ENCODE data around the gene KAT8.
A peak's percentile ranks its signal among the peaks of the same experiment; 100 is the strongest.

KAT8 gene

DNA sequence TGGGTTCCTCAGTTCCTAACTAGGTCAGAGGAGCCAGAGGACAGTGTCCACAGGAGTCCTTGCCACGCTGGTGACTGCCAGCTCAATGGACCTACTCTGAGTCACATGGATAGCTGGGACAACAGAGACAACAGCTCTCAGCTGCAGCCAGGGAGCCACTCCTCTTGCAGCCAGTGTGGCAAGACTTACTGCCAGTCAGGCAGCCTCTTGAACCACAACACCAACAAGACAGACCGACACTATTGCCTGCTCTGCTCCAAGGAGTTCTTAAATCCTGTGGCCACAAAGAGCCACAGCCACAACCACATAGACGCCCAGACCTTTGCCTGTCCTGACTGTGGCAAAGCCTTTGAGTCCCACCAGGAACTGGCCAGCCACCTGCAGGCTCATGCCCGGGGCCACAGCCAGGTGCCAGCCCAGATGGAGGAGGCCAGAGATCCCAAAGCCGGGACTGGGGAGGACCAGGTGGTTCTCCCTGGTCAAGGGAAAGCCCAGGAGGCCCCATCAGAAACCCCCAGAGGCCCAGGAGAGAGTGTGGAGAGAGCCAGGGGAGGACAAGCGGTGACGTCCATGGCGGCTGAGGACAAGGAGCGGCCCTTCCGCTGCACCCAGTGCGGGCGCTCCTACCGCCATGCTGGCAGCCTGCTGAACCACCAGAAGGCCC, 36.6 kb upstream of the KAT8 start:
- no peak overlapping the region for H3K4me3 Mint-ChIP-seq
- peaks cover 23% of the 10 kb centered on the region for H3K4me1 Mint-ChIP-seq
- no peak overlapping the region for H3K27ac Mint-ChIP-seq
- H3K36me3 Mint-ChIP-seq: peaks cover 10% of the 10 kb centered on the region
- no peaks in the 10 kb centered on the region for H3K27me3 Mint-ChIP-seq
- no peaks in the 10 kb centered on the region for H3K9me3 Mint-ChIP-seq

DNA sequence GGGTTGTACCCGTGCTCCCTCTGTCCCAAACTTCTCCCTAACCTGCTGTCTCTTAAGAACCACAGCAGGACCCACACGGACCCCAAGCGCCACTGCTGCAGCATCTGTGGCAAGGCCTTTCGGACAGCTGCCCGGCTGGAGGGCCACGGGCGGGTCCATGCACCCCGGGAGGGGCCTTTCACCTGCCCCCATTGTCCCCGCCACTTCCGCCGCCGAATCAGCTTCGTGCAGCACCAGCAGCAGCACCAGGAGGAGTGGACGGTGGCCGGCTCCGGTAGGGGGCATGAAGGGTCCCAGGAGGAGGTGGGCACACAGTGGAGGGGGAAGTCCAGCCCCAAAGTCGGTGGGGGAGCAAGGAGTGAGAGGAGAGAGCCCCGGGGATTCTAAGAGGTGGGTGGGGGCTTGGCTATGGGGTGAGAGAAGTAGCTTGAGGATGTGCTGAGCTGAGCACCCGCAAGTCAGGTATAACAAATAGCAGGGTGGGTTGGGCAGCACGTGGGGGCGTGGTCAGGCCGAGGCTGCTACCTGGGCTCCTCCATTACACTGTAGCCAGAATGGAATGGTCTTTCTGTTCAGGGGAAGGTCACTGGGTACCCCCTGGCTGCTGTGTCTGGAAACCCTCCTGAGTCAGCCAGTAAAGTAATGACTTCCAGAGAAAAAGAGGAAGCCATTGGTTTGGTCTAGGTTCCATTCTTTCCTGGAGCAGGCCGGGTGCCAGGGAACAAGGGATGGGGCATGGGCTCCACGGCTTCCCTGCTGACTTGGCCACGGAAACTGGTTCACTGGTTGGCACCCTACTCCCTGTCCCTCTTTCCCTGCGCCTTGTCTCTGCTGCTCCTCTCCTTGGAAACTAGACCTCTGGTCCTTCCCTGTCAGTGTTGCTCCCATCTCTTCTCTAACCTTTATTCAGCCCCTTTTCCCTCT, 35.8 kb upstream of the KAT8 start:
- Mint-ChIP-seq H3K9me3 (no peaks in the 10 kb centered on the region), H3K27ac (no peak overlapping the region), H3K4me3 (no peak overlapping the region), H3K27me3 (no peaks in the 10 kb centered on the region), H3K36me3 (peaks cover 7% of the 10 kb centered on the region), H3K4me1 (peaks cover 18% of the 10 kb centered on the region)

DNA sequence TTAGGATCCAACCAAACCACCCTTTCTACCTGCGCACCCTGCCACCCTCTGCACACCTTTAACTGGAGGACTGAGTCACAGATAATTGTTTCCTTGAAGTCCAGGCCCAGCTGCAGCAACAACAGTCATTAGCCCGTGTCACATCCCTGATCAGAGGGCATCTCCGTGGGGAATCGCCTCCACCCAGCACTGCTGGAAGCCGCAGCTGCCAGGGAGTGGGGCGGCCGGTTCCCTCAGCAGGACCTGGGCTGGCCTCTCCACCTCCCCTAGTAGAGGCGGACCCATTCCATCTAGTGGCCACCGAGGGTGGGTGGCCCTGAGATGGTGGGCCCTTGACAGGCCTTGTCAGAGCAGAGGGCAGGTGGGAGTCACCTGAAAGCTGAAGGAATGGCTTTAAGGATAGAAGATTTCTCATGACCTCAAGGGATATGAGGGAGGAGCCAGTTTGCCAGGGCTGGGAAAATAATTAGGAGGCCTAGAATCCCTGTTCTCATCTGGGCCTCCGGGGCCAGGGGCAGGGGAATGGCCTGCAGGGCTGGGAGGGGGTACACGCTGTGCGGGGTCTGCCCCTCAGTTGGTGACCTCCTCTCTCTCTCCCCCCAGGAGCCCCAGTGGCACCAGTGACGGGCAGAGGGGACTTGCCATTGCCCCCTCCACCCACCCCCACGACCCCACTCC, 35.0 kb upstream of the KAT8 start:
- H3K27ac Mint-ChIP-seq: peak overlapping the region; percentile 20

DNA sequence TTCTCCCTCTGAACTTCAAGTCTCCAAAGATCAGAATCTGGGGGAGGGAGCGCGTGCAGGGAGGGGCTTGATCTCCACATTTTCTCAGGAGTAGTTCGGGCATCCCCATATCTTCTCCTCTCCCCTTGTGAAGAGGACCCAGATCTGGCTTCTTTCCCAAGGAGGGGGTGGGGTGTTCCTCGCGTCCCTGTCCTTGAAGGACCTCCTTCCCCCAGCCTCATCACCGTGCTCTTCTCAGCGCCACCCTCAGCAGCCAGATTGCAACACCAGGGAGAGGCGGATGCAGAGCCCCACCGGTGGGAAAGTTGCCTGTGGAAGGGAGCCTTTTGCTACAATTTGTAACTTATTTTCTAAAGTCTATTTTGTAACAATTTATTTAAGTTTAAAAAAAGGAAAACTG, 34.4 kb upstream of the KAT8 start:
- Mint-ChIP-seq H3K4me3 (no peak overlapping the region), H3K4me1 (peaks cover 14% of the 10 kb centered on the region), H3K9me3 (no peaks in the 10 kb centered on the region), H3K27ac (no peak overlapping the region), H3K27me3 (no peaks in the 10 kb centered on the region), H3K36me3 (peaks cover 3% of the 10 kb centered on the region)

More for the DNA sequence above, 35.0 kb upstream of the KAT8 start:
- H3K9me3 Mint-ChIP-seq: no peaks in the 10 kb centered on the region
- peaks cover 18% of the 10 kb centered on the region for H3K4me1 Mint-ChIP-seq
- H3K36me3 Mint-ChIP-seq: peaks cover 7% of the 10 kb centered on the region
- no peaks in the 10 kb centered on the region for H3K27me3 Mint-ChIP-seq
- no peak overlapping the region for H3K4me3 Mint-ChIP-seq

DNA sequence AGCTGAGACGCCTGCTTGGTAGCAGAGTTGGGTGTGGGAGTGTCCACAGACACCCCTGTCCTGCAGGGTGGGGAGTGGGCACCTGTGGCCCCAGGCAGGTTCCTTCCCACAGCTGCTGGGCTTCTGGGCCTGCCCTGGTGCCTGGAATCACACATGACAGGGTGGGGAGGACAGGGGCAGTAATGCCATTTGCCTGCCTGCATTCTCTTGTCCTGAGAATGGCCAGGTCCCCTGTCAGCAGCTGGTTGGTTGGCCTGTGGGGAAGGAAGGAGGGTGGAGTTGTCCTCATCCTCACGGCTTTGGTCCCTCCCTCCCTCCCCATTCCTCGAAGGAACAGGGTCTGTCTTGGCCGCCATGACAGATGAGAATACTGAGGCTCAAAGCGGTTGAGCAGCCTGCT, 33.9 kb upstream of the KAT8 start:
- H3K27me3 Mint-ChIP-seq: no peaks in the 10 kb centered on the region
- H3K4me1 Mint-ChIP-seq: peaks cover 10% of the 10 kb centered on the region
- no peaks in the 10 kb centered on the region for H3K9me3 Mint-ChIP-seq
- H3K36me3 Mint-ChIP-seq: no peaks in the 10 kb centered on the region
- no peak overlapping the region for H3K4me3 Mint-ChIP-seq
- no peak overlapping the region for H3K27ac Mint-ChIP-seq

DNA sequence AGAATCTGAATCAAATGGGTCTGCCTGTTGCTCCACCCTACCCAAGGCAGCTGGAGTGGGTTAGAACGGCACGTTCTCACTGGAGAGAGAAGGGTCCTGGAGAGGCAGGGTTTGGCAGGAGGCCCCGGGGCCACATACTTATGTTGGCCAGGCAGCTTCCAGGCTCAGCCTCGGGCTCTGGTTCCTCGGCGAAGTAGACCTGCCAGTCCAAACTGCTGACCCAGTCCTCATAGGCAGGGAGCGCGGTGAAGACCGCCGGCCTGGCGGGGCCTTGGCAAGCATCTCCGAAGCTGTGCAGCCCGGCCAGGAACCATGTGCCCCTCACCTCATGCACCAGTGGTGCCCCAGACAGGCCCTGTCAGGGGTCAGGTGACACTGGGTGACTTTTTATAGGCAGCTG, 33.5 kb upstream of the KAT8 start:
- Mint-ChIP-seq H3K9me3 (no peaks in the 10 kb centered on the region), H3K27me3 (no peaks in the 10 kb centered on the region), H3K36me3 (no peaks in the 10 kb centered on the region), H3K27ac (no peak overlapping the region), H3K4me1 (peaks cover 7% of the 10 kb centered on the region), H3K4me3 (no peak overlapping the region)

DNA sequence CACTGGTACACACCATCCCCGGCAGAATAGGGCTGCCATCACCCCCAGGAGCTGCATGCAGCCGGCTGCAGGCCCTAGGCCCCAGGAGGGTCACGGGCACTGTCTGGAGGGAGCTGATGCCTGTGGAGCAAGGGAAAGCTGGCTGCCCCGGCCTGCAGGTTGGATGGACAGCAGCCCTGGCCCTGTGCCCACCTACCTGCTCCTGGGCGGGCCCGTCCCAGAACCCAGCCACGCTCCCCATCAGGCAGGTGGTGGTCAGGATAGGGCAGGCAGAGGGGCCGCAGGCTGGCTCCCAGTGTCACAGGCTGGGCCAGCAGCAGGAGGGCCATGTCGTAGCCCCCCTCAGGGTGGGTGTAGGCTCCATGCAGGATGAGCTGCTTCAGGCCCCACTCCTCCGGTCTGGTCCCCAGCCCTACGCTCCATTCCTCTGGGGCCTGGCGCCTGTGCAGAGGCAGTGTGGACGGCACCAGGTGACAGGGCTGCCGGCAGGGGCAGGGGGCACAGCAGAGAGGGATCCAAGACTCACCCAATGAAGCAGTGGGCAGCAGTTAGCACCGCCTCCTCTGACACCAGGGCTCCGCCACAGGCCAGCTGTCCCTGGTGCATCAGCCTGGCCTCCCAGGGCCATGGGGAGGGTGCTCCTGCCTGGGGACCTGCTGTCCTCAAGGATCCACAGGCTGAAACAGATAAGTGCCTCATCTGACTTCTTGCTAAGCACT, 32.7 kb upstream of the KAT8 start:
- no peaks in the 10 kb centered on the region for H3K27me3 Mint-ChIP-seq
- no peak overlapping the region for H3K4me3 Mint-ChIP-seq
- no peaks in the 10 kb centered on the region for H3K9me3 Mint-ChIP-seq
- no peak overlapping the region for H3K27ac Mint-ChIP-seq
- H3K4me1 Mint-ChIP-seq: peaks cover 6% of the 10 kb centered on the region
- H3K36me3 Mint-ChIP-seq: no peaks in the 10 kb centered on the region

DNA sequence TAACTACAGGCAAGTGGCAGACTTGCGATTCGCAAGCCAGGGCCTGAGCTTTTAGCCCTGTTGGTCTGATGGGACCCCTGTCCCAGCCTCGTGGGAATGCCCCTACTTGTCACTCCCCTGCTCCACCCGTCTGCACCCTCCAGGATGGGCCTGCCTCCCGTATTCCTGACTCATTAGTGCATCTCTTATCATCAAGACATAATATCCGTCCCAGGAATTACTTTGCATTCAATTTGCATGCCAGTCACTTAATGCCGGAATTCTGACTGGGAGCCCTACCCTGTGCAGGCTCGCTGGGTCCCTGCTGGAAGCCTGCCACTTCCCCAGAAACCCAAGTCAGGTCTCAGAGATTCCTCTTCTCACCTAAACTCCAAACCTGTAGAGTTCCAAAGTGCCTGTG, 32.1 kb upstream of the KAT8 start:
- H3K4me1 Mint-ChIP-seq: peaks cover 6% of the 10 kb centered on the region
- H3K36me3 Mint-ChIP-seq: no peaks in the 10 kb centered on the region
- no peak overlapping the region for H3K4me3 Mint-ChIP-seq
- no peaks in the 10 kb centered on the region for H3K9me3 Mint-ChIP-seq
- H3K27ac Mint-ChIP-seq: peak overlapping the region; percentile 11
- no peaks in the 10 kb centered on the region for H3K27me3 Mint-ChIP-seq

DNA sequence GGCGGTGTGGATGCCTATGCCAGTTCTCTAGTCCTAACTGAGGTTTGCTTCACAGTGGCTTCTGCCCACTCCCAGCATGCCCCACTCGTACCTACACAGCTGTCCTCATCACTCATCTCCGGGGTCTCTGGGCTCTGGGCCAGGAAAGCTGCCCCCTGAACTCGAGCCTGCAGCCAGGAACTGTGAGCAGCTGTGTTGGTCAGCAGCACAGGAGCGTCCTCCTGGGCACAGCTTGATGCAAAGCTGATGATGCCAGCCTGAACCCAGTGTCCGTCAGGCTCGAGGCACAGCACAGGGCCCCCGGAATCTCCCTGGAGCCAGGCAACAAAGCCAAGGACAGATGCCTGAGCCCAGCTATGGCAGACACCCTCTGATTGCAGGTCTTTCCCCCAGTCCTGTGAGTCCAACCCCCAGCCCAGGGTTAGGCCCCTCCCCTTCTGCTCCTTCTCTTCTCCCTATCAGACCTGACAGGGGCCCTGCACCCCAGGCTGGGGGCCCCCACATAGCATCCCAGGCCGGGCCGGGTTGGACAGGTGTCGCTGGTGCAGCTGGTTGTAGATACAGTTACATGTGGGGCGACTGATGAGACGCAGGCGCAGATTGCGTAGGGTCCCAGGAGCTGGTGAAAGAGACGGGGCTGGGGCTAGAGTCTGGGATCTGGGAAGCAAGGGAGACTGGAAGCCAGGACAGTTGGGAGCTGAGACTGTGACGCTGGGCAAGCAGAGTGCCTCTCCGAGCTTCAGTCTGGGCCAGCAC, 31.4 kb upstream of the KAT8 start:
- Mint-ChIP-seq H3K36me3 (no peaks in the 10 kb centered on the region), H3K4me3 (no peak overlapping the region), H3K4me1 (peaks cover 6% of the 10 kb centered on the region), H3K9me3 (no peaks in the 10 kb centered on the region), H3K27ac (no peak overlapping the region), H3K27me3 (no peaks in the 10 kb centered on the region)

DNA sequence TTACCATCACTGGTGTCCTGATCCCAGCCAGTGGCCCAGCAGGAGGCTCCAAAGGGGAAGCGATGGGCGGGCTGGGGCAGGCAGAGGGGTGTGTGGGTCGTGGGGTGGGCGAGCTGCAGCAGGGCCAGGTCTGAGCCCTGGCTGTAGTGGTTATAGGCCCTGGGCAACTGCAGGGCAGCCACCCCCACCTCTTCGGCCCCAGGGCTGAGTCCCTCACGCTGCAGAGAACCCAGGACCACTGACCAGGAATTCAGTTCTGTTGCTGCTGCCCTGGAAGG, 30.9 kb upstream of the KAT8 start:
- H3K4me3 Mint-ChIP-seq: no peak overlapping the region
- H3K27ac Mint-ChIP-seq: no peak overlapping the region
- no peaks in the 10 kb centered on the region for H3K9me3 Mint-ChIP-seq
- peaks cover 6% of the 10 kb centered on the region for H3K4me1 Mint-ChIP-seq
- H3K36me3 Mint-ChIP-seq: no peaks in the 10 kb centered on the region
- H3K27me3 Mint-ChIP-seq: no peaks in the 10 kb centered on the region

DNA sequence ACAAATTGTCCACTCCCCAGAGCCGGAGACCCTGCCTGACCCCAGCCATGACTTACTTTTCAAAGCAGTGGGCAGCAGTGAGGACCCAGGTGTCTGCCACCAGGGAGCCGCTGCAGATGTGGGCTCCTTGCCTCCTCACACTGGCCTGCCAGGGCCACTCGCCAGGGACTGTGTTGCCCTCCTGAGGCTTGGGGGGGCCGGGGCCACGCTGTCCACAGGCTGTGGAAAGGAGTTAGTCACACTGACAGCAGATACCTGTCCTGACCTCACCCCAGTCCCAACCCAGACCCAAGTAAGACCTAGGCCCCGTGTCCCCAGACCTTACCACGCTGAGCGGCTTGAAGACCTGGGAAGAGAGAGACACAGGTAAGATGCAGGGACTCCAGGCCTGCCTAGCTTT, 30.0 kb upstream of the KAT8 start:
- Mint-ChIP-seq H3K27ac (no peak overlapping the region), H3K9me3 (no peaks in the 10 kb centered on the region), H3K36me3 (no peaks in the 10 kb centered on the region), H3K4me3 (no peak overlapping the region), H3K27me3 (no peaks in the 10 kb centered on the region), H3K4me1 (peaks cover 1% of the 10 kb centered on the region)

DNA sequence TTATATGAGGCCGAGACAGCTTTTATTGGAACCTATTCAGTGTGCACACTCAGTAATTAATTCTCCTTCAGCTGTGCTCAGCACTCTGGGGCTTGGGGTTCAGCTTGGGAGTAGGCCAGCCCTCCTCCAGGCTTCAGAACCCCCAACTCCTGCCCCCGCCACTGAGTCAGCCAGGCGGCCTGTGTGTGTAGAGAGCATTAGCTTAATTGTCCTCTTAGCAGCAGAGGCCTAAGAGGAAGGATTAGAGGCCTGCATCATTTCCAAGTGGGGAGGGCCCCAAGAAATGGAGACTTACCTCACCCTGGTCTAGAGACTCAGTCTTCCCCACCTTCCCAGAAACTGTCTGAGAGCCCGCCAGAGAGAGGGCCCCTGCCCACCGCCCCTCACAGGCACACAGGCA, 29.5 kb upstream of the KAT8 start:
- no peaks in the 10 kb centered on the region for H3K4me1 Mint-ChIP-seq
- H3K27me3 Mint-ChIP-seq: no peaks in the 10 kb centered on the region
- no peaks in the 10 kb centered on the region for H3K36me3 Mint-ChIP-seq
- H3K4me3 Mint-ChIP-seq: no peak overlapping the region
- H3K27ac Mint-ChIP-seq: no peak overlapping the region
- H3K9me3 Mint-ChIP-seq: no peaks in the 10 kb centered on the region

DNA sequence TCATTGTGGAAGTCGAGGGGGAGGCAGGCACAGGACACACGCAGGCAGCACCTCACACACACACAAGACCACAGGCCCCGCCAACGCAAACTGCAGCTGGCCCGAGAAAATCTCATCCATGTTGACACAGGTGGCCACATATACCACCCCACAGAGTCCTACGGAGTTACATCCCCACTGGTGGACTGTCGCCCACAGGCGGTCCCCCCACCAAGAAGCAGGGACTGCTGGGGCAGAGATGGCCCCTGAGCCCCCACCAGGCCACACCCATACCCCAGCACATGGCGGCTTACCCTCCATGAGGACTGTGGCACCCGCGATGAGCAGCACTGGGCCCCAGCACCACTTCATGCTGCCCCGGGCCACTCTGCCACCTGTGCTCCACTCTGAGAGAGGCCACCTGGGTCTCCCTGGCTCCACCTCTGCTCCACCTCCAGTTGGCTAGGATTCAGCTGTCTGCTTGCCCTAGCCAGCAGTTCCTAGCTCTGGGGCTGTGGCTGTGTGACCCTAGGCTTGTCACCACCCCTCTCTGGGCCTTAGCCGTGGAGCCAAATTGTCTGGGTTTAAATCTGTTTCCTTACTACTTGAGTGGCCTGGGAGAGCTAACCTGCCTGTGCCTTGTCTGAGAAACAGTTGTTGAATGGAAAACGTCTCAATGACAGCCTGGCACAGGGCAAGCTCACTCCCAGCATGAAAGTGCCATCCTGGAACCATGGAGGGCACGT, 28.8 kb upstream of the KAT8 start, which contains the start of gene PRSS53:
Gene PRSS53 (minus strand): TSS at position 485 of the 725 bp plus-strand sequence. CDS start 134 bp downstream, at position 351.
- no peaks in the 10 kb centered on the region for H3K27me3 Mint-ChIP-seq
- H3K9me3 Mint-ChIP-seq: no peaks in the 10 kb centered on the region
- H3K4me3 Mint-ChIP-seq: no peak within 1 kb of the TSS
- peaks cover 5% of the 10 kb centered on the region for H3K4me1 Mint-ChIP-seq
- H3K27ac Mint-ChIP-seq: no peak within 1 kb of the TSS
- H3K36me3 Mint-ChIP-seq: no peaks in the 10 kb centered on the region

DNA sequence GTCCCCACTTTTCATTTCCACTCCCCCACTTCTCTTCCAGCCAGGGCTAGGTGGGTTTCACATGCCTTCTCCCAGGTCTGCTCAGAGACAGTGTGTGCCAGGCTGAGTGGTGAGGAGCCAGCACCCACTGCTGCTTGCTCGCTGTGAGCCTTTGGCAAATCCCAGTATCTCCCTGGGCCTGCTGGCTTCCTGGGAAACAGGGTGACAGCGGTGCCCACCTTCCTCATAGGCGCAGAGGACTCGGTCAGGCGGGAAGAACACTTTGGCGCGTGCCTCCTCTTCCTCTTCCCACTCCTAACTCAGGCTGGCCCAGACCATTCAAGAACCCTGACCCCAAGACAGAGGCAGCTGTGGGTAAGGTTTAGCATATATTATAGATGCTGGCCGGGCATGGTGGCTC, 28.3 kb upstream of the KAT8 start:
- H3K36me3 Mint-ChIP-seq: no peaks in the 10 kb centered on the region
- H3K9me3 Mint-ChIP-seq: no peaks in the 10 kb centered on the region
- no peak overlapping the region for H3K27ac Mint-ChIP-seq

More for the DNA sequence above, 28.3 kb upstream of the KAT8 start:
- H3K27me3 Mint-ChIP-seq: no peaks in the 10 kb centered on the region
- H3K4me1 Mint-ChIP-seq: peaks cover 9% of the 10 kb centered on the region
- H3K4me3 Mint-ChIP-seq: no peak overlapping the region
